GM18909 (cell line): ENCODE measurements around the gene THSD7A.

Source experiments
- ATAC-seq: cut with Tn5 transposase; IDR thresholded peaks from one replicate; pipeline ENCODE4 v1.9.1; 2021; ENCODE audit warnings: mild to moderate bottlenecking; ENCODE audit not compliant: unreplicated experiment, poor library complexity

Gene THSD7A

GRCh38 chr7:11648980-11649379 is 183.0 kb downstream of the THSD7A start:
- no peak for ATAC-seq

- ATAC-seq, result no peak
Observed at GRCh38 chr7:11648101-11648500, 183.9 kb downstream of the THSD7A start.

DNA sequence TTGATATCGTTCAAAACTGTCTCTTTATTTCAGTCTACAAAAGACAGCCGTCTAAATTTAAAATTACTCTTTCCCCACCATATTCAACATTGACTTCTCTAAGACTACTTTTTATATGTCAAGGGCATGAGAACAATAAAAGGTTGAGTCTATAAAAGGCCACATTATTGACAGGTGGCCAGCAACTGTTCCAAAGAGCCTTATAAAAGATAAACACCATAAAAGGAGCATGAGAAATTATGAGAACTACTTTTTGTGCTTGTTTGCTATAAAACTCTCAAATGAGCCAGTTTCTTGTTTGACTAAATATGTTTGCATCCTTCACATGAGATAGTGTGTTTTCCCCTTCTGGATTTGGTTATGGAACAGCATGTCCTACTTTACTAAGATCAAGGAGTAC is 189.2 kb downstream of the THSD7A start:
- ATAC-seq, result no peak

- no peak for ATAC-seq
Observed at GRCh38 chr7:11642276-11642675, 189.7 kb downstream of the THSD7A start.

GRCh38 chr7:11638011-11638774 is 193.8 kb downstream of the THSD7A start:
- no peak for ATAC-seq

GRCh38 chr7:11636274-11636673 is 195.7 kb downstream of the THSD7A start:
- no peak for ATAC-seq

DNA sequence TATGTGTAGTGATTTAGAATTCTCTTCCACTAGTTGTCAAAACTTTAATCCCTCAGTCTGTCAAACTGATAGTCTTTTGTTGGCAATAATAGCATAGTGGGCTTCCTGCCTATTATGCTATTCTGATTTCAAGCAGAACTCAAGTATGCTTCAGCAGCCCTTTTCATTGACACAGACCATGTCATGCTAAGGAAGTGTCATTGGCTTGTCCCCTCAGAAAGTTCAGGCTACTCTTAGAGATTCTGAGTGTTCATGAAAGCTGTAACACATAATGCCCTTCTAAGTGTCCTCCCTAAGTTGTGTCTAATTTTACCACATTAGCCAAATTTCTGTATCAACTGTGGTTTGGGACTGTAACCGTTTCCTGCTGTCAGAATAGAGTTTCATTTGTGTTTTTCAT is 198.7 kb downstream of the THSD7A start:
- ATAC-seq, result no peak

DNA sequence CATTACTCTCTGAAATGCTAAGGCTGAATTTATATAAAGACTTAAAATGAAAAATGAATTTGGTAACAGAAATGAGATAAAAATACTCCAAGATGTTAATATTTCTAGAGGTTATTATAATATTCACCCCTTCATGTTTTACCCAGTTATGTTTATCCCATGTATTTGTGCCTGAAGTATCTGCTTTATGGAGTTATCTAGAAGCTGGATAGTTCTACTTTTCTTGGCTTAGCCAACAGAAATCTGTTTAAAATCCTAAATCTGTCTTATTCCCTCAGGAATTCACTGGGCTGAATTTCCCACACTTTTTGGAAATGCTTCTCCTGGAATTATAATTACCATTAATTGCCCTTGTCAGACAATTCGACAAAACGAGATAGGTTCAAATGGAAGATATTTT is 201.6 kb downstream of the THSD7A start:
- ATAC-seq, result no peak

- no peak for ATAC-seq
Observed at GRCh38 chr7:11625669-11626068, 206.3 kb downstream of the THSD7A start.

GRCh38 chr7:11623093-11623678 is 208.8 kb downstream of the THSD7A start:
- ATAC-seq, result no peak

GRCh38 chr7:11620406-11621253 is 211.4 kb downstream of the THSD7A start:
- ATAC-seq, result no peak

- no peak for ATAC-seq
Observed at GRCh38 chr7:11616466-11616865, 215.5 kb downstream of the THSD7A start.

GRCh38 chr7:11615174-11615573 is 216.8 kb downstream of the THSD7A start:
- ATAC-seq, result no peak

DNA sequence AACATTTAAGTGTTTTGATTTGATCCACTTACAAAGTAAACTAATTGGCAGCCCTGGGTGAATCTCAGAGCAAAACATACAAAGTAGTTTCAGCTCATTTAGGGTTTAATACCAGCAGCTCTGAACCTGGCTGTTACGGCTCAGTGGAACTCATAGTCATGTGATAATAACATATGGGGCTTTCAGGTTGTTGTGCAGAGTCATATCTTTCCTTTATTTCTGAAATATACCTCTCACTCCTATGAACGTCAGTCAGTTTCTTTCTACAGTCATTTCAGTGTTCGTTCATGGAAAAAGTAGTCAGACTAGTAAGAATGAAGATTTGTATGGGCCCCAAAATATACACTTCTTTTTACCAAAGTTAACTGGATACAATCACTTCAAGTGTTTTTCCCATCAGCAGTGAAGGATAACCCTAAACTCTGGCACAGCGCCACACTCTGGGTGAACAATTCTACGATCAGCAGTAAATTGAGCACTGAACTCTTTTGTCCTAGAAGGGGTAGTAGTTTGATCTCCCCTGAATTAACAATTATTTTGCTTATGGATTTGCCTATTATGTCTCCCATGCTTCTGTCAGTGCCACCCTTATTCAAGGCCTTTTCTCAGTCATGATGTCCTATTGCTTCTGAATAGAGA is 218.6 kb downstream of the THSD7A start:
- peak; percentile 94 for ATAC-seq

DNA sequence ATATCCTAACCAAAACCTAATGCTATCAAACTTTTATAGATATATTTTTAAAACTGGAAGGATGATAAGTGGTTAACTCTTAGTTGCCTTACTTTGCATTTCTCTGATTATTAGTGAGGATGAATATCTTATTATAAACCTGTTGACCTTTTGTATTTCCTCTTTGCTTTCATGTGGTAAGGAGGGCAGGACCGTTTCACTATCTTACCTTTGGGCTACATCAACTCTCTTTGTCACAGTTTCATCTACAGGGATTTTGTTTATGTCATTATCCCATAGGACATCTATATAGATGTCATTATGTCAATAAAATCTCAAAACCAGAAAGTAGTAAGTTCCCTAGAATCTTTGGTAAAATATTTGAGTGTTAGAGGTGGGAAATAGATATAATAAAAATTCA is 219.3 kb downstream of the THSD7A start:
- ATAC-seq, result peak; percentile 34

DNA sequence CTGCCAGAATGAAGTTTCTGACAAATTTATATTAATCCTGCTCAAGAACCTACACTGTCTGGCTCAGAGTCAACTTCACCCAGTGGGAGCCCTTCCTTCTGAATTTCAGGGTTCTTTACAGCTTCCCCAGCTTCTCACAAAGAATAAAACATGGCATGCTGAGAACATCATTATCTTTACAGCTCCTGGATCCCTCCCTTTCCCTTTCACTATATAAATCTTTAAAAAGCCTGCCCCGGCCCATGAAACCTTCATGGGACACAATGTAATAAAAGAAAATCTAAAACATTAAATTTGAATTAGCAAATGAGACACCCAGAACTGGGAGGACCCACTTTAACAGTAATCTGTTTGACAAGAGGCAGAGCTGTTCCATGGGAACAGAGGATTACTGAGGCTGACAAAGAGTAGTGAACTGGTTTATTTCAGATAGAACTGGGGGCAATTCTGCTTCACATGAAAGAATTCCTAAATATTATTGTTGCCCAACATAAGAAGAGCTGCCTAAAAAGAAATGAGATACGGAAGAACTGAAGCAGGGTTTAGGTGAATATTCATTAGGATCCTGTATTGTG is 222.8 kb downstream of the THSD7A start:
- no peak for ATAC-seq

DNA sequence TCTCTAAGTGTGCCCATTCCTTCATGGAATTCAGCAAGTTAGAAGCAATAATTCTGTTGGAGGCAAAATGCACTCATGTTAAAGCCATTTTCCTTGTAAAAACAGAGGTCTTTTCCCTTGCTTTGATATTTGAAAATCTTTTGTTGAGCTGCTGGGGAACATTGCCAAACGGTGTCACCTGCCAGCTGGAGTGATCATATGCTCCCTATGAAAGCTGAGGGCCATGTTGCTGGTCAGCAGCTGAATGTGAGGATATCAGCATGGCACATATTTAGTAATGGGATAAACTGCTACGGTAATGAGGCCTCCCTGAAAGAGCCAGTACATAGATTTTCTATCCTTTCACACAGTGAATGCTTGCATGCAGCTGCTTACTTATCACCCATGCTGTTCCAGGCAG is 224.3 kb downstream of the THSD7A start:
- ATAC-seq, result no peak

DNA sequence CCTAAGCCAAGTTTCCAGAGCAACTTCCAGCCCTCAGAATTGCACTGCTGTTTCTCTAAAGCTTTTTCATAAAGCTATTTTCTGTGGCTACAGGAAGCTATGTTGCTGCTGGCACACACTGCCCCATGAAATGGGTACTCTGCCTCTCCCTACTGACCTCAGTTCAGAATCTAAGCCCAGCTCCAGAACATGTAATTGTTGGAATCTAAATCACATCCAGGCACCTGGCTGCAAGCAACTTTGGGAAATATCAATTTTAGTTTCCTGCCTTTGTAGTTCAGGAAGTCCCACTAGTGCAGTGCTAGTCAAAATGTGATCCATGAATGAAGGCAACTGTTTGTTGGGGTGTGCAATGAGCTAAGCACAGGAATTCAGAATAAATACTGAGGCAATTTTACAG is 226.2 kb downstream of the THSD7A start:
- no peak for ATAC-seq

DNA sequence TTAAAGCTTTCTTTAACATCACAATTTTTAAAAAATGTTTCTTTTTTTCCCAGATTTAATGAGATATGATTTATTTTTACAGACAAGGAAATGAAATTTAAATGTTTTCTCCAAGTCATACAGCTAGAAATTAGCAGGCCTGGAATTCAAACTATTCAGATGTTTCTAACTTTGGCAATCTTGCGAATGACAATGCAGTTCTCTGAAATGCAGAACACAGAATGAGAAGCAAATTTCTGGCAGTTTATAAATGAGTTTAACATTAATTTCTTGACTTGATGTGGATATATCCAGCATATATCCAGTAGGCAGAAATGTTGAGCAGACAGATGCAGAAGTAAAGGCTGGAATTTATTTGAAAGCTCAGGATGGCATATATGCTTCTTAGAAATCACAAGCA is 227.5 kb downstream of the THSD7A start:
- no peak for ATAC-seq

- no peak for ATAC-seq
Observed at GRCh38 chr7:11601761-11602160, 230.2 kb downstream of the THSD7A start.
